Measurements from ENCODE around the gene FAM13B.

FAM13B gene

GRCh38 chr5:138025285-138025684 lies 7.6 kb downstream of the FAM13B start:
- in situ Hi-C loops (cut with HindIII; ENCODE audit: low pct_unique_long_range_greater_than_20kb, low sequenced_read_pairs) = no loop called here
- no peak for DNase-seq (ENCODE audit: low read depth in 1 of 2, low spot score in 1 of 2)
- TF ChIP-seq JUND (IDR thresholded peaks at IDR 0.05; ENCODE audit: low read depth) = no peak

GRCh38 chr5:138024117-138024516 lies 8.8 kb downstream of the FAM13B start:
- no peak for TF ChIP-seq JUND (IDR thresholded peaks at IDR 0.05; ENCODE audit: low read depth)
- in situ Hi-C loops (cut with HindIII; ENCODE audit: low pct_unique_long_range_greater_than_20kb, low sequenced_read_pairs) = no loop called here
- no peak for DNase-seq (ENCODE audit: low read depth in 1 of 2, low spot score in 1 of 2)

- in situ Hi-C loops (cut with HindIII; ENCODE audit: low pct_unique_long_range_greater_than_20kb, low sequenced_read_pairs) = no loop called here
- TF ChIP-seq JUND (IDR thresholded peaks at IDR 0.05; ENCODE audit: low read depth) = no peak
- no peak for DNase-seq (ENCODE audit: low read depth in 1 of 2, low spot score in 1 of 2)
Measured at GRCh38 chr5:138022912-138023311, 10.0 kb downstream of the FAM13B start.

GRCh38 chr5:138021771-138022170 lies 11.1 kb downstream of the FAM13B start:
- no peak for TF ChIP-seq JUND (IDR thresholded peaks at IDR 0.05; ENCODE audit: low read depth)
- DNase-seq (ENCODE audit: low read depth in 1 of 2, low spot score in 1 of 2) = no peak
- in situ Hi-C loops (cut with HindIII; ENCODE audit: low pct_unique_long_range_greater_than_20kb, low sequenced_read_pairs) = no loop called here

- DNase-seq (ENCODE audit: low read depth in 1 of 2, low spot score in 1 of 2) = no peak
- in situ Hi-C loops (cut with HindIII; ENCODE audit: low pct_unique_long_range_greater_than_20kb, low sequenced_read_pairs) = no loop called here
- no peak for TF ChIP-seq JUND (IDR thresholded peaks at IDR 0.05; ENCODE audit: low read depth)
Measured at GRCh38 chr5:138018849-138019248, 14.0 kb downstream of the FAM13B start.

- no peak for DNase-seq (ENCODE audit: low read depth in 1 of 2, low spot score in 1 of 2)
- in situ Hi-C loops (cut with HindIII; ENCODE audit: low pct_unique_long_range_greater_than_20kb, low sequenced_read_pairs) = no loop called here
- no peak for TF ChIP-seq JUND (IDR thresholded peaks at IDR 0.05; ENCODE audit: low read depth)
Measured at GRCh38 chr5:138015916-138016315, 17.0 kb downstream of the FAM13B start.

GRCh38 chr5:138011991-138012390 lies 20.9 kb downstream of the FAM13B start:
- in situ Hi-C loops (cut with HindIII; ENCODE audit: low pct_unique_long_range_greater_than_20kb, low sequenced_read_pairs) = no loop called here
- DNase-seq (ENCODE audit: low read depth in 1 of 2, low spot score in 1 of 2) = no peak
- TF ChIP-seq JUND (IDR thresholded peaks at IDR 0.05; ENCODE audit: low read depth) = no peak

GRCh38 chr5:138000102-138000723 lies 32.7 kb downstream of the FAM13B start:
- in situ Hi-C loops (cut with HindIII; ENCODE audit: low pct_unique_long_range_greater_than_20kb, low sequenced_read_pairs) = no loop called here
- TF ChIP-seq JUND (IDR thresholded peaks at IDR 0.05; ENCODE audit: low read depth) = no peak
- no peak for DNase-seq (ENCODE audit: low read depth in 1 of 2, low spot score in 1 of 2)

- in situ Hi-C loops (cut with HindIII; ENCODE audit: low pct_unique_long_range_greater_than_20kb, low sequenced_read_pairs) = no loop called here
- no peak for DNase-seq (ENCODE audit: low read depth in 1 of 2, low spot score in 1 of 2)
- TF ChIP-seq JUND (IDR thresholded peaks at IDR 0.05; ENCODE audit: low read depth) = no peak
Measured at GRCh38 chr5:137997726-137998213, 35.1 kb downstream of the FAM13B start.

- TF ChIP-seq JUND (IDR thresholded peaks at IDR 0.05; ENCODE audit: low read depth) = no peak
- in situ Hi-C loops (cut with HindIII; ENCODE audit: low pct_unique_long_range_greater_than_20kb, low sequenced_read_pairs) = no loop called here
- peak in 1 of 2 experiments; percentile 4 for DNase-seq (ENCODE audit: low read depth in 1 of 2, low spot score in 1 of 2)
Measured at GRCh38 chr5:137995749-137996128, 37.1 kb downstream of the FAM13B start.

GRCh38 chr5:137995077-137995748 lies 37.7 kb downstream of the FAM13B start:
- DNase-seq (ENCODE audit: low read depth in 1 of 2, low spot score in 1 of 2) = no peak
- TF ChIP-seq JUND (IDR thresholded peaks at IDR 0.05; ENCODE audit: low read depth) = no peak
- in situ Hi-C loops (cut with HindIII; ENCODE audit: low pct_unique_long_range_greater_than_20kb, low sequenced_read_pairs) = no loop called here

- no peak for TF ChIP-seq JUND (IDR thresholded peaks at IDR 0.05; ENCODE audit: low read depth)
- in situ Hi-C loops (cut with HindIII; ENCODE audit: low pct_unique_long_range_greater_than_20kb, low sequenced_read_pairs) = no loop called here
- DNase-seq (ENCODE audit: low read depth in 1 of 2, low spot score in 1 of 2) = no peak
Measured at GRCh38 chr5:137994556-137994955, 38.3 kb downstream of the FAM13B start.

GRCh38 chr5:137989419-137989818 lies 43.5 kb downstream of the FAM13B start:
- no peak for TF ChIP-seq JUND (IDR thresholded peaks at IDR 0.05; ENCODE audit: low read depth)
- no peak for DNase-seq (ENCODE audit: low read depth in 1 of 2, low spot score in 1 of 2)
- in situ Hi-C loops (cut with HindIII; ENCODE audit: low pct_unique_long_range_greater_than_20kb, low sequenced_read_pairs) = no loop called here
